Keratinocyte (primary cell): ENCODE results near the gene THBD. TPM values are rescaled to one million over a fixed set of nuclear protein-coding genes. Genes with fewer than 3 reads are reported as not detected.

Source experiments
- DNase-seq: peaks from one replicate; pipeline ENCODE4 v3.0.0-alpha.2; 2011; ENCODE audit warnings: low read depth, missing footprints, low spot score
- FAIRE-seq: peaks from 2 replicates; lab custom pipeline; 2011; peaks lifted over from hg19 to GRCh38; lab: Jason Lieb, UNC
- H2AFZ ChIP-seq: 2 replicates; pipeline ENCODE4 v1.6.0; 2012; ENCODE audit warnings: low read length, control low read depth, inconsistent platforms; ENCODE audit not compliant: control insufficient read depth
- H3K27ac ChIP-seq: 2 replicates; pipeline ENCODE4 v1.5.1; 2011; ENCODE audit warnings: low read length; ENCODE audit not compliant: control insufficient read depth, insufficient read depth
- H3K27me3 ChIP-seq: 3 replicates; pipeline ENCODE4 v1.6.0; 2011; ENCODE audit warnings: low read length; ENCODE audit not compliant: control insufficient read depth, insufficient read depth; ENCODE audit errors: extremely low read depth
- H3K36me3 ChIP-seq, 2 experiments: 2 replicates in 1 of 2; 3 replicates in 1 of 2; pipeline ENCODE4 v1.5.1; 2011; ENCODE audit warnings: low read length in 2 of 2, mild to moderate bottlenecking in 1 of 2; ENCODE audit not compliant: control insufficient read depth in 2 of 2, insufficient read depth in 2 of 2; ENCODE audit errors: extremely low read depth in 1 of 2
- H3K4me1 ChIP-seq: 3 replicates; pipeline ENCODE4 v1.5.1; 2011; ENCODE audit warnings: low read length; ENCODE audit not compliant: control insufficient read depth, insufficient read depth; ENCODE audit errors: extremely low read depth
- H3K4me2 ChIP-seq: 3 replicates; pipeline ENCODE4 v1.6.0; 2011; ENCODE audit warnings: low read depth, low read length; ENCODE audit not compliant: control insufficient read depth, insufficient read depth; ENCODE audit errors: extremely low read depth
- H3K4me3 ChIP-seq, 3 experiments: fragments of 200-600 bp in 1 of 3; sonication (generic) in 1 of 3; 2 replicates in 2 of 3; 3 replicates in 1 of 3; pipeline ENCODE4 v1.5.1; 2011 to 2016; ENCODE audit warnings: low read length in 3 of 3, mild to moderate bottlenecking in 3 of 3, control low read depth in 2 of 3, inconsistent platforms in 1 of 3, low read depth in 1 of 3, mixed read lengths in 1 of 3, mixed run types in 1 of 3, moderate library complexity in 1 of 3; ENCODE audit not compliant: control insufficient read depth in 2 of 3, insufficient read depth in 2 of 3; ENCODE audit errors: extremely low read depth in 1 of 3
- H3K79me2 ChIP-seq: 2 replicates; pipeline ENCODE4 v1.6.0; 2012; ENCODE audit warnings: low read length; ENCODE audit not compliant: control insufficient read depth, insufficient read depth
- H3K9ac ChIP-seq: 3 replicates; pipeline ENCODE4 v1.6.0; 2011; ENCODE audit warnings: low read length; ENCODE audit not compliant: control insufficient read depth, insufficient read depth; ENCODE audit errors: extremely low read depth
- H3K9me1 ChIP-seq: 3 replicates; pipeline ENCODE4 v1.6.0; 2011; ENCODE audit warnings: low read length; ENCODE audit not compliant: control insufficient read depth, insufficient read depth; ENCODE audit errors: extremely low read depth
- H3K9me3 ChIP-seq: 2 replicates; pipeline ENCODE4 v1.5.1; 2012; ENCODE audit warnings: low read depth, low read length; ENCODE audit not compliant: control insufficient read depth
- H4K20me1 ChIP-seq: 3 replicates; pipeline ENCODE4 v1.6.0; 2011; ENCODE audit warnings: low read length; ENCODE audit not compliant: control insufficient read depth, insufficient read depth; ENCODE audit errors: extremely low read depth
- EZH2 ChIP-seq: IDR thresholded peaks from one replicate; pipeline ENCODE4 v1.6.1; 2012; ENCODE audit warnings: inconsistent platforms, mild to moderate bottlenecking, low read length, moderate library complexity
- dilution Hi-C: fragments of 300-500 bp; cut with MboI; formaldehyde crosslinking; loops from one replicate; pipeline ENCODE4 v1.7.0; 2020; ENCODE audit warnings: low sequenced_read_pairs; ENCODE audit not compliant: extremely low pct_ligation_motif_present
- polyA plus RNA-seq, 5 experiments: library from polyadenylated mRNA; depleted of rRNA in 3 of 5; stranded (reverse) in 3 of 5; stranded (forward) in 1 of 5; unstranded in 1 of 5; fragments of >200 nt; gene quantifications; 1 replicate in 1 of 5; 2 replicates in 3 of 5; 3 replicates in 1 of 5; pipeline versions ENCODE4 v1.2.1 to v1.2.3, GENCODE V29; 2011 to 2012; ENCODE audit warnings: missing spikeins in 2 of 5, low read depth in 1 of 5, low replicate concordance in 1 of 5
- TF ChIP-seq, protein P1 (sequence below), 3 experiments: IDR thresholded peaks in 1 of 3; conservative IDR thresholded peaks in 1 of 3; optimal IDR thresholded peaks in 1 of 3; 2 replicates in 2 of 3; 3 replicates in 1 of 3; pipeline versions ENCODE3 to v1.5.1; 2011; ENCODE audit warnings: low read length in 3 of 3, mild to moderate bottlenecking in 3 of 3, moderate library complexity in 2 of 3, control low read depth in 1 of 3, inconsistent platforms in 1 of 3; ENCODE audit not compliant: insufficient read depth in 2 of 3; ENCODE audit errors: extremely low read depth in 1 of 3

Gene THBD
- polyA plus RNA-seq, 1 donor (not counting 4 experiments of a cell fraction or from before 2014, with no cell fraction given) = 4.7 TPM

DNA sequence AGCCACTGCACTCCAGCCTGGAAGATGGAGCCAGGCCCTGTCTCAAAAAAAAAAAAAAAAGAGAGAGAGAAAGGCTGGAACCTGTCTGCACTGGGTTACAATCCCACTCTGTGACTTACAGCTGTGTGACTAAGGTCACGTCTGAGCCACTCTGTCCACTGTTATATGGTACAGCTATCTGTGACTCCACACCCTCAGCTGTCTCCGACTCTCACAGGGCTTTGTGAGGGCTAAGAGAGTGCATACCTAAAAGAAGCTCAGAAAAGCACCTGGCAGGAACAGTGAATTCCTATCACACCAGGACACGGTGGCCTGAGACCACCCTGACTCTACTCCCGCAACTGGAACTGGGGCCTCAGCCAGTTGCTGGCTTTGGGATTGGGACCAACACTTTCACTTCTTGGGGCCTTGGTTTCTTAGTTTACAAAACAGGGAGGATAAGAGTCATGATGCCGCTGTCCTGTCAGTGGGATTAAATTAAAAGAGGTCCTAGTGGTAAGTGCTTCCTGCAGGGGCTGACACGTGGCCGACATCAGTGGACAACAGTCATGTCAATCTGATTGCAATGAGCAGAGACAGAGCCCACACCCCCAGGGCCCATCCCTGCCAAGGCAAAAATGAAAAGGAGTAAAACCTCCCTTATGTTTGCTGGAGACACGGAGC, 42.4 kb upstream of the THBD start:
- no peak overlapping the region for H3K4me2 ChIP-seq
- H3K9ac ChIP-seq = no peak overlapping the region
- H2AFZ ChIP-seq = no peak overlapping the region
- DNase-seq (no peak), FAIRE-seq (no peak)
- H4K20me1 ChIP-seq = no peaks in the 10 kb centered on the region
- H3K4me1 ChIP-seq = peaks cover 17% of the 10 kb centered on the region
- no peak for TF ChIP-seq EZH2
- TF ChIP-seq, protein P1, sequence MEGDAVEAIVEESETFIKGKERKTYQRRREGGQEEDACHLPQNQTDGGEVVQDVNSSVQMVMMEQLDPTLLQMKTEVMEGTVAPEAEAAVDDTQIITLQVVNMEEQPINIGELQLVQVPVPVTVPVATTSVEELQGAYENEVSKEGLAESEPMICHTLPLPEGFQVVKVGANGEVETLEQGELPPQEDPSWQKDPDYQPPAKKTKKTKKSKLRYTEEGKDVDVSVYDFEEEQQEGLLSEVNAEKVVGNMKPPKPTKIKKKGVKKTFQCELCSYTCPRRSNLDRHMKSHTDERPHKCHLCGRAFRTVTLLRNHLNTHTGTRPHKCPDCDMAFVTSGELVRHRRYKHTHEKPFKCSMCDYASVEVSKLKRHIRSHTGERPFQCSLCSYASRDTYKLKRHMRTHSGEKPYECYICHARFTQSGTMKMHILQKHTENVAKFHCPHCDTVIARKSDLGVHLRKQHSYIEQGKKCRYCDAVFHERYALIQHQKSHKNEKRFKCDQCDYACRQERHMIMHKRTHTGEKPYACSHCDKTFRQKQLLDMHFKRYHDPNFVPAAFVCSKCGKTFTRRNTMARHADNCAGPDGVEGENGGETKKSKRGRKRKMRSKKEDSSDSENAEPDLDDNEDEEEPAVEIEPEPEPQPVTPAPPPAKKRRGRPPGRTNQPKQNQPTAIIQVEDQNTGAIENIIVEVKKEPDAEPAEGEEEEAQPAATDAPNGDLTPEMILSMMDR (optimal IDR thresholded peaks at IDR 0.05 in 1 of 3, IDR thresholded peaks at IDR 0.05 in 1 of 3, conservative IDR thresholded peaks at IDR 0.05 in 1 of 3; ENCODE audit: extremely low read depth in 1 of 3, insufficient read depth in 2 of 3, low read length in 3 of 3) = no peak
- no peaks in the 10 kb centered on the region for H3K36me3 ChIP-seq
- no peaks in the 10 kb centered on the region for H3K27me3 ChIP-seq
- dilution Hi-C loops = no loop called here
- H3K79me2 ChIP-seq = no peaks in the 10 kb centered on the region
- no peak overlapping the region for H3K4me3 ChIP-seq
- no peak overlapping the region for H3K27ac ChIP-seq
- no peaks in the 10 kb centered on the region for H3K9me1 ChIP-seq
- H3K9me3 ChIP-seq = no peaks in the 10 kb centered on the region

DNA sequence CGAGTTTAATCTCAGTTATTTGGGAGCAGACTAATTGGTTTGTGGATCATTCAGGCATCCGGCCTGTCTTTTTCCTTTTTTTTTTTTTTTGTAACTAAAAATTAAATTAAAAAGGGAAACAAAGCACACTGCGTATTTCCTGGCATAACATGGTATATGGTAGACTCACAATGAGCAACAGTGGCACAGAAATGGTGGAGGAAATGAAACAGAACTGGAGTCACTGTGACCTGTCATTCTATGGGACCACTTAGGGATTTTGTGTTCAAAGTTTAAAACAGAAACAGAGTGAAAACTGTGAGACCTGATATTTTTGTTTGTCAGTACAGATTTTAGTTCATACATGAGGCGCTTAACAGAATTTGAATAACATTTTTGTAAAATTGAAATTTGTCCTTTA, 41.4 kb upstream of the THBD start:
- DNase-seq = no peak
- H3K27ac ChIP-seq = no peak overlapping the region
- no peaks in the 10 kb centered on the region for H3K36me3 ChIP-seq
- TF ChIP-seq, protein P1 (optimal IDR thresholded peaks at IDR 0.05 in 1 of 3, IDR thresholded peaks at IDR 0.05 in 1 of 3, conservative IDR thresholded peaks at IDR 0.05 in 1 of 3; ENCODE audit: extremely low read depth in 1 of 3, insufficient read depth in 2 of 3, low read length in 3 of 3) = no peak
- TF ChIP-seq EZH2 = no peak
- H3K79me2 ChIP-seq = no peaks in the 10 kb centered on the region
- no peaks in the 10 kb centered on the region for H3K9me1 ChIP-seq
- dilution Hi-C loops = no loop called here
- no peak overlapping the region for H3K4me2 ChIP-seq
- H2AFZ ChIP-seq = no peak overlapping the region
- H3K27me3 ChIP-seq = no peaks in the 10 kb centered on the region
- no peak for FAIRE-seq
- H3K4me3 ChIP-seq = no peak overlapping the region
- H3K9ac ChIP-seq = no peak overlapping the region
- H3K4me1 ChIP-seq = peaks cover 13% of the 10 kb centered on the region
- H3K9me3 ChIP-seq = no peaks in the 10 kb centered on the region
- H4K20me1 ChIP-seq = no peaks in the 10 kb centered on the region
